HG03108 (cell line): ENCODE data around the gene PCAT7.
"Not testable (repeated sequence)": the region's sequence is repeated elsewhere in the genome, so short reads cannot be mapped to it uniquely, and the experiment has no call there.

Source experiments
- ATAC-seq: cut with Tn5 transposase; IDR thresholded peaks from one replicate; pipeline ENCODE4 v1.9.1; 2021; ENCODE audit warnings: moderate library complexity; ENCODE audit not compliant: unreplicated experiment

The PCAT7 gene

GRCh38 chr9:94554439-94555331 lies at the start of gene PCAT7:
PCAT7 (plus strand) TSS chr9:94555083.
- ATAC-seq = no peak

- not testable (repeated sequence) for ATAC-seq
Measured at GRCh38 chr9:94506370-94506769, 48.5 kb upstream of the PCAT7 start.

- ATAC-seq = no peak
Measured at GRCh38 chr9:94507531-94508258, 47.2 kb upstream of the PCAT7 start.

DNA sequence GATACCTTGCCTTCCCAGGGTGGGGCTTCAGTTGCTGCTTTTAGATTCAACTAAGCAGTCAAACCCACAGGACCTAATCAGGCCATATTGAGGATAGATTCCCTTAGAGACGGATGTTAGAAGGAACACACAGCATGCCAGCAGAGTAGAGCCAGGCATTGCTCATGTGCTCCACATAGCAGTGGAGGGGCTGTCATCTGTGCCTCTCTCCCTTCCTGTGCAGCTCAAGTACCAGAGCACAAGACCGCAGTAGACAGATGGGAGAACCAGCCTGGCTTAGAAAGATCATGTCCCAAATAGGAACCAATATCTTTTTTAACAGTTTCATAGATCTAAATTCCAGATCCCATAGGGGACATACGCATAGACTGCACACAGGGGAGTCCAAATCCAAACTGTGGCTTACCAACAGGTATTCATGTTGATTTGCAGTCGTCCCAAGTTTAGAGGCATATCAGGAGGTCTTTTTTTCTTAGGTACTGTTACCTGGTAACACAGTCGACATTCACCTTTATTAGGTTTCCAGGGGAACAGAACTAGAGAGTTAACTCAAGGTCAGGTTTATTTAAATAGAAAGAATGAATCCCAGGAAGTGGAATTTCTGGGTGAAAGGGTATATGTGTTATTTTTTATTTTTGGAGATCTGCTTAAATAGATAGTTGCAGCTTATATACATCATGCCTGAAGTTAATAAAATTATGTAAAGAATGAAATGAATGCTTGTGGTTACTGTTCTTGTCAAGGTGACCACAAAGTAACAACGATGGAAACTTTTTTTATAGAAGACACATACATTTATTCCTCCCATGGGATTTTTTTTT lies 43.5 kb upstream of the PCAT7 start:
- ATAC-seq = no peak

GRCh38 chr9:94511955-94512265 lies 43.0 kb upstream of the PCAT7 start:
- ATAC-seq = no peak

- ATAC-seq = no peak
Measured at GRCh38 chr9:94514722-94515121, 40.2 kb upstream of the PCAT7 start.

DNA sequence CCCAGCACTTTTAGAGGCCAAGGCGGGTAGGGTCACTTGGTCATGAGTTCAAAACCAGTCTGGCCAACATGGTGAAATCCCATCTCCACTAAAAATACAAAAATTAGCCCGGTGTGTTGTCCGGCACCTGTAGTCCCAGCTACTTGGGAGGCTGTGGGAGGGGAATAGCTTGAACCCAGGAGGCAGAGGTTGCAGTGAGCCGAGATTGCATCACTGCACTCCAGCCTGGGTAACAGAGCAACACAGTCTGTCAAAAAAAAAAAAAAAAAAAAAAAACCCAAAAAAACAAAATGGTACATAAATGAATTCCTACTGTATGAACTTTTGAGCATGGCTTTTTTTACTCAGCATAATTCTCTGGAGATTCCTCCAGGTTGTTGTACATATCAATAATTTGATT lies 37.6 kb upstream of the PCAT7 start:
- ATAC-seq = no peak

GRCh38 chr9:94525396-94526035 lies 29.4 kb upstream of the PCAT7 start:
- no peak for ATAC-seq

DNA sequence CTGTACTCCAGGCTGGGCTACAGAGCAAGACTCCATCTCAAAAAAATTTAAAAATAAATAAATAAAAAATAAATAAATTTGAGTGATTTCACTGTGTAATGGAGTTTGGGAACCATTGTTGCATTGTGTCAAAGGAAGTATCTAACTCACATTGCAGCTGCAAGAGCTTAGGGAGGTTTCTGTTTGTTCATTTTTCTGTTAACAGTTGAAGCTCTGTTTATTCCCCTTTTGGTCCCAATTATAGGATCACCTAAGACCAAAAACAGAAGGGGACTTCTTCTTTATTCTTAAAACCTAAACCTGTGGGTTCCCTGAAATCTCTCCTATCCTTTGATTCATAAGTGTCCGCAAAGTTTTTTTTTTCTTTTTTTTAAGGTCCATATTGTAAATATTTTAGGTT lies 28.6 kb upstream of the PCAT7 start:
- ATAC-seq = no peak

DNA sequence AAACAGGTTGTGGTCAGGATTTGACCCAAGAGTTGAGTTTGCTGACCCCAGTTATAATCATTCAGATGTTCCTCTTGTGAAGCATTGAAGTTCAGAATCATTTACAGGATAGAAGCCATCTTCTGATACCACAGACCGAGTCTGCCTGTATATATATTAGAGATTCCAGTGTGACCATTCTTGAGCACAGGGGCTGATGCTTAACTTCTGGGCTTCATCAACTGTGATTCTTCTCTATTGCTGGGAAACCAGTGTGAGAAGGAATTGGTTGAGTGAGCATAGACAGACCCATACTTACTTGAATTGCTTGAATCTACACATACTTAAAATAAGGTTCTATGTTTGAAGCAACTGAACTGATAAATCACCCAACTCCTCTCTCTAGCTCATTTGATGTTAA lies 27.9 kb upstream of the PCAT7 start:
- ATAC-seq = no peak

- no peak for ATAC-seq
Measured at GRCh38 chr9:94528886-94529285, 26.0 kb upstream of the PCAT7 start.

GRCh38 chr9:94533155-94533554 lies 21.7 kb upstream of the PCAT7 start:
- ATAC-seq = no peak

DNA sequence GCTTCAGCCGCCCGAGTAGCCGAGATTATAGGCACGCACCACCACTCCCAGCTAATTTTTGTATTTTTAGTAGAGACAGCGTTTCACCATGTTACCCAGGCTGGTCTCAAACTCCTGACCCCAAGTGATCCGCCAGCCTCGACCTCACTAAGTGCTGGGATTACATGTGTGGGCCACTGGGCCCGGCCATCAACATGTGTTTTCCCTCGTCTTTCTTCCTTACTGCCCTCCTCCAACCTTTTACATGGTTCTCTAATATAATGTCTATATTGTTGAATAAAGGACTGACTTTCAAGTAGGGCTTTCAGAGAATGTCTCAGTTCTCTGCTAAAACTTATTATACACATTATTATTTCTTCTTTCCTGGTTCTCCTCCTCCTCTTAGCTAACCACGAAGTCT lies 21.3 kb upstream of the PCAT7 start:
- no peak for ATAC-seq

DNA sequence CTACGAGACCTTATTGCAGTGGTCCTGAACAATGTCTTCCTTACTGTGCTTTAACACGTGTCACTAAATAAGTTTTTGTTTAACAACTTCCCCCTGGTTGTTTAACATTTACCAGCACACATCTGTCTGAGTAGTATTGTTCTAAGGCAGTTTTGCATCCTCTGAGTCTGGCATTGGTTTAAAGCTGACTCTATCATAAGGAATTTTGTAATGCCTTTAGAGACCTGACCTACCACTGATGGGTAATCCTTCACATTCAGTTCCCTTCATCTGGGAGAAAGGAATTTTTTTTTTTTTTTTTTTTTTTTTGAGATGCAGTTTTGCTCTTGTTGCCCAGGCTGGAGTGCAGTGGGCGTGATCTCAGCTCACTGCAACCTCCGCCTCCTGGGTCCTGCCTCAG lies 20.0 kb upstream of the PCAT7 start:
- ATAC-seq = no peak

- no peak for ATAC-seq
Measured at GRCh38 chr9:94538908-94539307, 16.0 kb upstream of the PCAT7 start.

GRCh38 chr9:94544335-94544734 lies 10.5 kb upstream of the PCAT7 start:
- not testable (repeated sequence) for ATAC-seq

GRCh38 chr9:94545940-94546339 lies 8.9 kb upstream of the PCAT7 start:
- no peak for ATAC-seq

DNA sequence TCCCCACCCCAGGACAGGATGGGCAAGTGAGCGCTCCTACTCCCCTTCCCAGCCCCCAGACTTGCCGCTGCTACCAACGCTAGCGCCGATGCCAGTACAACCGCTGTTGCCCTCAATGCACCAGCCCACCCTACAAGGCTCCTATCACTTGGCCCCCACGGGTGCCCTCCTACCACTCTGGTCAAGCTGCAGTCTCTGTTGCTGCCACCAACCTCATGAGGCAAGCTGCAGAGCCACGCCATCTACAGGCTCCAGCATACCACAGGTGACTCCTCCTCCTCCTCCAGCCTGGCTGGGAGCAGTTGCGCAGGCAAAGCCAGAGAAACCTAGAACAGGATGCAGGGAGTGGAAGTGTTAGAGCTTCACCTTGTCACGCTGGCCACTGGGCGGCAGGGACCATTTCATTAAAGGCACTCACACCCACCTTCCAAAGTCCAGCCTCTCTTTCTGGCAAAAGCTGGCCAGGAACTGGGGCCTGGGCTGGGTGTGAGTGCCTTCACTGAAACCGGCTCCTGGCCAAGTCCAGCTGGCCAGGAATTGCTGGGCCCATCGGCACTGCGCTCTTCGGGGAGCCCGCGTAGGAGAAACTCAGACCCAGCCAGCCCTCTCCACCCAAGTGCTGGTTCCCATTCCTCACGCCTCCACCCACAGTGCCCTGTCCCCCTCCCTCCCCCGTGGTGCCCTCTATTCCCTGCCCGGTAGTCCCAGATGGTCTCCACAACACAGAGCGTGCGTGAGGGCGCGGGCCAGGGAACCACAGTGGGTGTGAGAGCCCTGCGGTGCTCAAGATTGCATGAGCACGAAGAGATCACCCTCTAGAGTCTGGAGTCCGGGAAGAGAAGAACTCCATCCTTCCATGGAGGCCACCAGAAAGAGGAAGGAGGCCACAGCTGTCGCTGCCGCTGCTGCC lies 1.6 kb upstream of the PCAT7 start:
- no peak for ATAC-seq

DNA sequence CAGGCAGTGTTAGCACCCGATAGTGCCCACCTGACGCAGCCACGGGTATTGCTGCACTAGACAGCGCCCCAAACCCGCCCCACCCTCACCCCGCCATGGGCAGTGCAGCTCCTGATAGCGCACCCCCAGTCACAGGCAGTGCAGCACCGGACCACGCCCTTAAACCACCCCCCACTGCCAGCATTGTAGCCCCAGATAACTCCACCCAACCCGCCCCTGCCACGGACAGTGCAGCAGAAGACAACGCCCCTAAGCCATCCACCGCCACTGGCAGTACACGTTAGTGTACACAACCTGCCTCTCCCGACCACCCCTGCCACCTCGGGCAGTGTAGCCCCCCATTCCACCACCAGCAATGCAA lies 825 bp upstream of the PCAT7 start:
- no peak for ATAC-seq

- ATAC-seq = no peak
Measured at GRCh38 chr9:94557376-94557775, 2.5 kb downstream of the PCAT7 start.
